Measurements from ENCODE around the gene LRRC47. TPM values are rescaled to one million over a fixed set of nuclear protein-coding genes. Genes with fewer than 3 reads are reported as not detected.
"Not testable (repeated sequence)": the region's sequence is repeated elsewhere in the genome, so short reads cannot be mapped to it uniquely, and the experiment has no call there.

The LRRC47 gene
- total and polyA plus RNA-seq, 9 donors = 26.7 to 60.7 (median 47.6) TPM

DNA sequence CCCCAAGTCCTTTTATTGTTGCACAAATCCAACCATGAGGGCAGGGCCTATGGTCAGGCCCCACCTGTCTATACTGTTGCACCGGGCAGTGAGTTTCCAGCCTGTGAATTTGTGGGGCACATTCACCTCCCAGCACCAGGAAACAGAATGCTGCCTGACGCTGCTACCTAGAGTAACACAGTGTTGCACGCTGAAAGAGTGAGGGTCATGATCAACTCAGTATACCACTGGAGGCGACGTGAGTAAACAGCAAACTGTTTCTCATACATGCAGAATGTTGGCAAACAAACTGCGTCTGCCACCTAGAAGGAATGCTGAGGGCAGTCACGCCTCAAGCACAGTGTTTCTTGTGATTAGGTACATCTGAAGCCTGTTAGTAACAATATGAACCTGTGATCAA is 13.4 kb upstream of the LRRC47 start:
- no peaks in the 10 kb centered on the region for H3K27me3 ChIP-seq
- no peak for DNase-seq
- WGBS, 3 donors = 56 to 68% (median 61%) methylated on average over 7 of the region's 7 CpGs
- H3K9me3 ChIP-seq = no peaks in the 10 kb centered on the region
- no peak overlapping the region for H3K27ac ChIP-seq
- H3K4me3 ChIP-seq = no peak overlapping the region
- intact Hi-C loops (cut with DNase I) = no loop called here
- TF ChIP-seq POLR2A (IDR thresholded peaks at IDR 0.05) = no peak
- TF ChIP-seq, protein P1, sequence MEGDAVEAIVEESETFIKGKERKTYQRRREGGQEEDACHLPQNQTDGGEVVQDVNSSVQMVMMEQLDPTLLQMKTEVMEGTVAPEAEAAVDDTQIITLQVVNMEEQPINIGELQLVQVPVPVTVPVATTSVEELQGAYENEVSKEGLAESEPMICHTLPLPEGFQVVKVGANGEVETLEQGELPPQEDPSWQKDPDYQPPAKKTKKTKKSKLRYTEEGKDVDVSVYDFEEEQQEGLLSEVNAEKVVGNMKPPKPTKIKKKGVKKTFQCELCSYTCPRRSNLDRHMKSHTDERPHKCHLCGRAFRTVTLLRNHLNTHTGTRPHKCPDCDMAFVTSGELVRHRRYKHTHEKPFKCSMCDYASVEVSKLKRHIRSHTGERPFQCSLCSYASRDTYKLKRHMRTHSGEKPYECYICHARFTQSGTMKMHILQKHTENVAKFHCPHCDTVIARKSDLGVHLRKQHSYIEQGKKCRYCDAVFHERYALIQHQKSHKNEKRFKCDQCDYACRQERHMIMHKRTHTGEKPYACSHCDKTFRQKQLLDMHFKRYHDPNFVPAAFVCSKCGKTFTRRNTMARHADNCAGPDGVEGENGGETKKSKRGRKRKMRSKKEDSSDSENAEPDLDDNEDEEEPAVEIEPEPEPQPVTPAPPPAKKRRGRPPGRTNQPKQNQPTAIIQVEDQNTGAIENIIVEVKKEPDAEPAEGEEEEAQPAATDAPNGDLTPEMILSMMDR (IDR thresholded peaks at IDR 0.05) = no peak
- TF ChIP-seq EP300 (IDR thresholded peaks at IDR 0.05) = no peak
- no peaks in the 10 kb centered on the region for H3K4me1 ChIP-seq (ENCODE audit: insufficient read depth)
- H3K36me3 ChIP-seq = no peaks in the 10 kb centered on the region

DNA sequence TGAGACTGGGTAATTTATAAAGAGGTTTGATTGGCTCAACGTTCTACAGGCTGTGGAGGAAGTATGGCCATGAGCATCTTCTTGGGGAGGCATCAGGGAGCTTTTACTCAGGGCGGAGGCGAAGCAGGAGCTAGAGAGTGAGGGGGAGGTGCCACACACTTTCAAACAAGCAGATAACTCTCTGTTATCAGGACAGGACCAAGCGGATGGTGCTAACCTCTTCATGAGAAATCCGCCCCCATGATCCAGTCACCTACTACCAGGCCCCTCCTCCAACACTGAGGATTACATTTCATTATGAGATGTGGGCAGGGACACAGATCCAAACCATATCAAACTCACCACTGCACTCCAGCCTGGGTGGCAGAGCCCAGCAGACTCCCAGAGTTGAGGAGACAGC is 11.5 kb upstream of the LRRC47 start:
- WGBS, 3 donors = 61 to 74% (median 70%) methylated on average over 5 of the region's 5 CpGs
- DNase-seq = no peak

DNA sequence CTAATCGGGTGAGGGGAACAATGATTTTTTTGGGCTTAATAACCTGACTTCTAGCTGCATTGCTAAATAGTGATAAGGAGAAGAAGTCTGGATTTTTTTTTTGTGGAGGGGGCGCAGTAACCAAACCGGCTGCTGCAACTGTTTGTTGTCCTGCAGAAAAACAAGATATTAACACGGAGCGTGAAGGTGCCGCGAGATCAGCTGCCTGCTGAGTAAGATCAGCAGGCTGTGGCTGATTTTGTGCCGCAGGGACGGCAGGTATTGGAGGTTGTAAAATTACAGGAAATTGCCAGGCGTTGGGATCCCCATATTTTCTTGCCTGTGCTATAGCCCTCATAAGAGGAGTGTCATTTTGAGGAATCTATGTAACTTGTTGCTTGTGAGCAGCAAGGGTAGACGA is 8.7 kb upstream of the LRRC47 start:
- no peaks in the 10 kb centered on the region for H3K27me3 ChIP-seq
- no peaks in the 10 kb centered on the region for H3K9me3 ChIP-seq
- no peak for DNase-seq
- intact Hi-C loops (cut with DNase I) = no loop called here
- H3K4me3 ChIP-seq = no peak overlapping the region
- TF ChIP-seq POLR2A (IDR thresholded peaks at IDR 0.05) (no peak), EP300 (IDR thresholded peaks at IDR 0.05) (no peak)
- TF ChIP-seq, protein P1 (IDR thresholded peaks at IDR 0.05) = no peak
- H3K27ac ChIP-seq = no peak overlapping the region
- 57 to 66% (median 63%) methylated on average over 11 of the region's 11 CpGs for WGBS, 3 donors
- H3K36me3 ChIP-seq = no peaks in the 10 kb centered on the region
- H3K4me1 ChIP-seq (ENCODE audit: insufficient read depth) = no peaks in the 10 kb centered on the region

More for the DNA sequence above, 11.5 kb upstream of the LRRC47 start:
- H3K4me1 ChIP-seq (ENCODE audit: insufficient read depth) = no peaks in the 10 kb centered on the region
- H3K27ac ChIP-seq = no peak overlapping the region
- intact Hi-C loops (cut with DNase I) = no loop called here
- H3K36me3 ChIP-seq = no peaks in the 10 kb centered on the region
- TF ChIP-seq POLR2A (IDR thresholded peaks at IDR 0.05) (no peak), EP300 (IDR thresholded peaks at IDR 0.05) (no peak)
- TF ChIP-seq, protein P1 (IDR thresholded peaks at IDR 0.05) = no peak
- no peaks in the 10 kb centered on the region for H3K9me3 ChIP-seq
- no peaks in the 10 kb centered on the region for H3K27me3 ChIP-seq
- H3K4me3 ChIP-seq = no peak overlapping the region

DNA sequence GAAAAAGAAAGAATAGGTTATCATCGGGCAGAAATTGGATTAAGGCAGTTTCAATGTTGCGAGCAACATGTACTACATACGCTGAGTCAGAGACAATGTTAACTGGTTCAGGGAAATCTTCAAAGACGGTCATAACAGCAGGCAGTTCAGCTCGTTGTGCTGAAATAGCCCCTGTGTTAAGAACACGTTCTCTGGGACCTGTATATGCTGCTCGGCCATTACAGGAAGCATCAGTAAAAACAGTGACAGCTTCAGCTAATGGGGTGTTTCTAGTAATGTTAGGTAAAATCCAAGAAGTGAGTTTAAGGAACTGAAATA is 8.3 kb upstream of the LRRC47 start:
- H3K27me3 ChIP-seq; intact Hi-C loops (cut with DNase I); H3K4me1 ChIP-seq (ENCODE audit: insufficient read depth); DNase-seq; H3K4me3 ChIP-seq; H3K9me3 ChIP-seq; H3K27ac ChIP-seq; H3K36me3 ChIP-seq: not testable (repeated sequence)
- 38 to 45% (median 43%) methylated on average over 7 of the region's 7 CpGs for WGBS, 3 donors

DNA sequence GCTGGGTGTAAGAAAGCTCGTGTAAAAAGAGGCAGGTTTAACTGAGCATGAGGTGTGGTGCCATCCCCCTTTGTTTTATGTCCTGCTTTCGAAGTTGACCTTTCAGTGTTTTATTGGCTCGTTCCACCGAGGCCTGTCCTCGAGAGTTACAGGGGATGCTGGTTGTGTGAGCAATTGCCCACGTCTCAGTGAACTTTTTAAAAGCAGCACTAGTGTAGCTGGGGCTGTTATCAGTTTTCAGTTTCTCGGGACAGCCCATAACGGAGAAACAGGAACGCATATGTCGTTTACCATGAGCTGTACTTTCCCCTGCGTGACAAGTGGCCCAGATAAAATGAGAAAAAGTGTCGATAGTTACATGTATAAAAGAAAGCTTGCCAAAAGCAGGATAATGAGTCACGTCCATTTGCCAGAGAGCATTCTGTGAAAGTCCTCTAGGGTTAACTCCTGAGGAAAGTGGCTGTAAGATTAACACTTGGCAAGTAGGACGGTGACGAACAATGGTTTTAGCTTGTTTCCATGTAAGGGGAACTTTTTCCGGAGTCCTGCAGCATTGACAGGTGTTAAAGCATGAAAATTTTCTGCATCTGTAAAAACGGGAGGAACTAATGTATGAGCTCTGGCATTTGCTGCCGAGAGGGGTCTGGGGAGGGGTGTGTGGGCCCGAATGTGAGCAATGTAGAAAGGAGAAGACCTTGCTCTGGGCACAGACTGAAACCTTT is 7.8 kb upstream of the LRRC47 start:
- H3K27ac ChIP-seq = no peak overlapping the region
- intact Hi-C loops (cut with DNase I) = no loop called here
- no peaks in the 10 kb centered on the region for H3K4me1 ChIP-seq (ENCODE audit: insufficient read depth)
- H3K36me3 ChIP-seq = no peaks in the 10 kb centered on the region
- H3K27me3 ChIP-seq = no peaks in the 10 kb centered on the region
- no peak for TF ChIP-seq EP300 (IDR thresholded peaks at IDR 0.05)
- TF ChIP-seq, protein P1 (IDR thresholded peaks at IDR 0.05) = no peak
- no peak for TF ChIP-seq POLR2A (IDR thresholded peaks at IDR 0.05)
- H3K9me3 ChIP-seq = no peaks in the 10 kb centered on the region
- H3K4me3 ChIP-seq = no peak overlapping the region
- WGBS, 3 donors = 40 to 48% (median 43%) methylated on average over 19 of the region's 19 CpGs
- no peak for DNase-seq

DNA sequence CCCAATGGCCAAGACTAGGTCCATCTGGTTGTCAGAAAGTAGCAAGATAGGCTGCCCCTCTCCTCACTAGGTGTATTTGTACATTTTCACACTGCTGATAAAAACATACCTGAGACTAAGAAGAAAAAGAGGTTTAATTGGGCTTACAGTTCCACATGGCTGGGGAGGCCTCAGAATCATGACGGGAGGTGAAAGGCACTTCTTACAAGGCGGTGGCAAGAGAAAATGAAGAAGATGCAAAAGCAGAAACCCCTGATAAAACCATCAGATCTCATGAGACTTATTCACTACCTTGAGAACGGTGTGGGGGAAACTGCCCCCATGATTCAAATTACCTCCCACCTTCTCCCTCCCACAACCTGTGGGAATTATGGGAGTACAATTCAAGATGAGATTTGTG is 4.5 kb upstream of the LRRC47 start:
- H3K4me3 ChIP-seq; H3K36me3 ChIP-seq; H3K27me3 ChIP-seq; intact Hi-C loops (cut with DNase I); H3K9me3 ChIP-seq; H3K27ac ChIP-seq; DNase-seq; H3K4me1 ChIP-seq (ENCODE audit: insufficient read depth): not testable (repeated sequence)
- 50 to 65% (median 64%) methylated on average over 3 of the region's 3 CpGs for WGBS, 3 donors
